ENCODE data around the gene ATL3. TPM values are rescaled to one million over a fixed set of nuclear protein-coding genes. Genes with fewer than 3 reads are reported as not detected.

Gene ATL3, protein sequence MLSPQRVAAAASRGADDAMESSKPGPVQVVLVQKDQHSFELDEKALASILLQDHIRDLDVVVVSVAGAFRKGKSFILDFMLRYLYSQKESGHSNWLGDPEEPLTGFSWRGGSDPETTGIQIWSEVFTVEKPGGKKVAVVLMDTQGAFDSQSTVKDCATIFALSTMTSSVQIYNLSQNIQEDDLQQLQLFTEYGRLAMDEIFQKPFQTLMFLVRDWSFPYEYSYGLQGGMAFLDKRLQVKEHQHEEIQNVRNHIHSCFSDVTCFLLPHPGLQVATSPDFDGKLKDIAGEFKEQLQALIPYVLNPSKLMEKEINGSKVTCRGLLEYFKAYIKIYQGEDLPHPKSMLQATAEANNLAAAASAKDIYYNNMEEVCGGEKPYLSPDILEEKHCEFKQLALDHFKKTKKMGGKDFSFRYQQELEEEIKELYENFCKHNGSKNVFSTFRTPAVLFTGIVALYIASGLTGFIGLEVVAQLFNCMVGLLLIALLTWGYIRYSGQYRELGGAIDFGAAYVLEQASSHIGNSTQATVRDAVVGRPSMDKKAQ
- total RNA-seq: 119 and 125 TPM in 2 replicates

DNA sequence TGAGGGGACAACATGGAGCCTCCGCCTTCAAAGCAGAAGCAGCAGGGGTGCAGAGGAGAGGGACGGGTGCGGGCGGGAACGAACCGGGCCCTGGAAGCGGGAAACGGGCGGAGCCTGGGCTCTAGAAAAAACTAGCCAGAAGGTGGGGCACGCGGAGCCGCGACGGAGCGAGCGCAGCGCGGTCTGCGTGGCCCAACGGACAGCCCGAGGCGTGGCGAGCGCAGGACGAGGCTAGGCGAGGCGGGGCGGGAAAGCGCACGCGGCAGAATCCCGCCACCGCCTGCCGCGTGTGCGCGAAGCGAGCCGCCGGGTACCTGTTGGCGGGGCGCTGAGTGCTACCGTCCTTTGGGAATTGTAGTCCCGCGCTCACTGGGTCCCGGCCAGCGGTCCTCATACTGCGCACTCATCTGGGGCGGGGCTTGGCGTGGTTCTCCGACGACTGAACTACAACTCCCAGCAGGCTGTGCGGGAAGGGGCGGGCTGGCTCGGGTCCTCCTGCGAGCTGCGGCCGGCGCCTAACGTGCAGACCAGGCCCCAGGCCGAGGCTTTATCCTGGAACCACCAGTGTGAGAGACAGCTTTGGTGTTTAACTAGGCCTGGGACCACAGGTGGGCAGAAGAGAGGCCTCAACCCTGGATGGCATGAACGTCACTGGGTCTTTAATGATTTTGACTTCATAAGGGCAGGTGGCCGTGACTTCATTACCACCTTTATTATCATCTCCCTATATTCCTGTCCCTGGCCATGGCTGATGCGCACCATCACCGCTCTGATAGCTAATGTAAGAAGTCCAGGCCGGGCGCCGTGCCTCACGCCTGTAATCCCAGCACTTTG, at the start of gene ATL3:
TSS of gene ATL3 (minus strand) at position 55 of the 834 bp plus-strand sequence. CDS start at position 14, 41 bp downstream.

DNA sequence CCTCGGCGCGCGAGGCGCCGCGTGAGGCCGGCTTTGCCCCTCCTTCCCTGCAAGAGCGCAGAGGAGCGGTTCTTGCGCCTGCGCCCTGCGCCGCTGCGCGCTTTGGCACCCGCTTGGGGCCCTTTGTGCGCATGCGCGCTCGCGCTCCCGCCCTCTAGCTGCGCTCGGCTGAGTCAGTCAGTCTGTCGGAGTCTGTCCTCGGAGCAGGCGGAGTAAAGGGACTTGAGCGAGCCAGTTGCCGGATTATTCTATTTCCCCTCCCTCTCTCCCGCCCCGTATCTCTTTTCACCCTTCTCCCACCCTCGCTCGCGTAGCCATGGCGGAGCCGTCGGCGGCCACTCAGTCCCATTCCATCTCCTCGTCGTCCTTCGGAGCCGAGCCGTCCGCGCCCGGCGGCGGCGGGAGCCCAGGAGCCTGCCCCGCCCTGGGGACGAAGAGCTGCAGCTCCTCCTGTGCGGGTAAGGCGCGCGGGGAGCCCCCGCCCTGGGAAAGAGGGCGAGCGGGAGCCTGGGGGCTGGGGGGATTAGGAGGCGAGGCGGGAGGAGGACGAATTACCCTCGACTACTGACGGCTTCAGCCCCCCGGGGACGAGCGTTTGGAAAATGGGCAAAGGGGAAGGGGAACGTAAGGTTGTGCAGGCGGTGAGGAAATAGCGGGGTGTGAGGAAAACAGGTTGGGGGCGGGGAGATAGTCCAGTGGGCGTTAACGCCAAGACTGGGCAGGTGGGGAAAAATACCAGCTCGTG, 10.3 kb upstream of the ATL3 start, which contains the start of gene RTN3:
TSS of gene RTN3 (plus strand) at position 180 of the 745 bp plus-strand sequence. CDS start at position 317, 137 bp downstream.

DNA sequence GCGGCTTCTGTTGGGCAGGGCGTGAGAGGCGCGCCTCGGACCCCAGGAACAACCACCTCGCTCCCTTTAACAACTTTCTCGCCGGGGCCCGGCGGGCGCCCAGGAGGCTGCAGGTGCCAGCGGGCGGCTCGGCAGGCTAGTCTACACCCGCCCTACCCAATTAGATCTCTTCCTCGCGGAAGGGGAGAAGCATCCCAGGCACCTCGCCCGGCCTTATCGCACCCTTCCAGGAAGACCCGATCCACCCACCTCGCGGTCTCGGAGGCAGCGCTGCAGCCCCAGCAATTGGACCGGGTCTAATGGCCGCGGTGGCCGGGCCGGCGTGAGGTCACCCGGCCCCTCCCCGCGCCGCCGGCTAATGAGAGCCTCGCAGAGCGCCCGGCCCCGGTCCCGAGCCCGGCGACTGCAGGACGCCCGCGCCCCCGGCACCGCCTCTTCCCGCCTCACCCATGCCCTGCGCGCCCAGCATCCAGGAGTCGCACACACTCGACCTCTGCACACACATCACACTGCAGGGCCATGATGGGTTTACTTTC, 57.0 kb downstream of the ATL3 start, which contains the start of gene PLAAT3:
TSS of gene PLAAT3 (minus strand) at position 298 of the 536 bp plus-strand sequence. CDS start 419 bp downstream, outside the sequence.

Other genes with a start within 250 kb of the ATL3 start
- gene PLAAT5, start 180.2 kb downstream of the ATL3 start, total RNA-seq: not detected in 2 replicates
- not detected in 2 replicates for gene LGALS12, start 165.3 kb downstream of the ATL3 start, total RNA-seq
- gene PLAAT4, start 134.6 kb downstream of the ATL3 start, total RNA-seq: 10.0 and 13.2 TPM in 2 replicates
- not detected in 2 replicates for gene PLAAT2, start 108.0 kb downstream of the ATL3 start, total RNA-seq
- 9.0 and 24.2 TPM in 2 replicates for gene PLAAT3, start 56.9 kb downstream of the ATL3 start, total RNA-seq
- 69.8 and 77.0 TPM in 2 replicates for gene RTN3, start 10.1 kb upstream of the ATL3 start, total RNA-seq
- 9.9 and 24.3 TPM in 2 replicates for gene ZFTA, start 97.4 kb upstream of the ATL3 start, total RNA-seq
- 8.2 and 22.4 TPM in 2 replicates for gene SPINDOC, start 142.1 kb upstream of the ATL3 start, total RNA-seq
- 5.4 and 12.7 TPM in 2 replicates for gene MARK2, start 167.7 kb upstream of the ATL3 start, total RNA-seq
- 1.3 and 1.7 TPM in 2 replicates for gene RCOR2, start 245.8 kb upstream of the ATL3 start, total RNA-seq

All from regular cardiac myocyte (primary cell).